BE2C (cell line): ENCODE results near the gene S1PR1.

Experiments
- DNase-seq: peaks from one replicate; pipeline ENCODE4 v3.0.0-alpha.2; 2020
- H3K27me3 ChIP-seq: fragments of 250-450 bp; sonication (Bioruptor Pico); 2 replicates; pipeline ENCODE4 v1.5.1; 2020; ENCODE audit warnings: mild to moderate bottlenecking
- H3K36me3 ChIP-seq: fragments of 250-450 bp; sonication (Bioruptor Pico); 2 replicates; pipeline ENCODE4 v1.5.1; 2020; ENCODE audit warnings: mild to moderate bottlenecking
- H3K4me1 ChIP-seq: fragments of 250-450 bp; sonication (Bioruptor Pico); 2 replicates; pipeline ENCODE4 v1.5.1; 2020
- H3K4me3 ChIP-seq: 2 replicates; pipeline ENCODE4 v1.5.1; 2011; ENCODE audit warnings: low read depth, low read length
- H3K9me3 ChIP-seq: fragments of 250-450 bp; sonication (Bioruptor Pico); 2 replicates; pipeline ENCODE4 v1.5.1; 2020
- CTCF ChIP-seq: IDR thresholded peaks from 2 replicates; pipeline ENCODE4 v1.5.1; 2012; ENCODE audit warnings: mild to moderate bottlenecking, low read depth, low read length

S1PR1 gene

GRCh38 chr1:101193733-101194169, 43.1 kb upstream of the S1PR1 start:
- no peaks in the 10 kb centered on the region for H3K9me3 ChIP-seq
- peaks cover 4% of the 10 kb centered on the region for H3K4me1 ChIP-seq
- H3K36me3 ChIP-seq = no peaks in the 10 kb centered on the region
- DNase-seq = no peak
- H3K27me3 ChIP-seq = no peaks in the 10 kb centered on the region
- no peak overlapping the region for H3K4me3 ChIP-seq
- no peak for TF ChIP-seq CTCF

DNA sequence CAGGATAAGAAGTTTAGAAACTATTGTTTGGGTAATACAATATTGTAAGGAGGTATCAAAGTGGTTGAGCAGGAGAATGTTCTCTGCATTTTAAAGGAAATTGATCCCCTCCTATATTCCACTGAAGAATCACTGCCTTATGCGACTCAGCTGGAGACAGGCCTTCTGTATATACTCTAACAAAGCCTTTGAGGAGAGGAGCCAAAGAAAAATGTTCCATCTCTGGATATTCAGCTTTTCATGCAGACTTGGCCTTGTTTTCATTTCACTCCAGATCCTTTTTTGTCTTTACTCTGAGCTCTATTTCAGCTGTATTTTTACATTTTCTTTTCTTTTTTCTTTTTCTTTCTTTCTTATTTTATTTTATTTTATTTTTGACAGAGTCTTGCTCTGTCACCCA, 42.1 kb upstream of the S1PR1 start:
- DNase-seq = no peak
- no peak overlapping the region for H3K4me3 ChIP-seq
- H3K36me3 ChIP-seq = no peaks in the 10 kb centered on the region
- H3K9me3 ChIP-seq = no peaks in the 10 kb centered on the region
- no peaks in the 10 kb centered on the region for H3K27me3 ChIP-seq
- no peak for TF ChIP-seq CTCF
- H3K4me1 ChIP-seq = peaks cover 4% of the 10 kb centered on the region

- no peak overlapping the region for H3K4me3 ChIP-seq
- no peaks in the 10 kb centered on the region for H3K27me3 ChIP-seq
- H3K9me3 ChIP-seq = no peaks in the 10 kb centered on the region
- DNase-seq = no peak
- no peaks in the 10 kb centered on the region for H3K4me1 ChIP-seq
- TF ChIP-seq CTCF = no peak
- no peaks in the 10 kb centered on the region for H3K36me3 ChIP-seq
Measured at GRCh38 chr1:101196668-101197067, 40.2 kb upstream of the S1PR1 start.

DNA sequence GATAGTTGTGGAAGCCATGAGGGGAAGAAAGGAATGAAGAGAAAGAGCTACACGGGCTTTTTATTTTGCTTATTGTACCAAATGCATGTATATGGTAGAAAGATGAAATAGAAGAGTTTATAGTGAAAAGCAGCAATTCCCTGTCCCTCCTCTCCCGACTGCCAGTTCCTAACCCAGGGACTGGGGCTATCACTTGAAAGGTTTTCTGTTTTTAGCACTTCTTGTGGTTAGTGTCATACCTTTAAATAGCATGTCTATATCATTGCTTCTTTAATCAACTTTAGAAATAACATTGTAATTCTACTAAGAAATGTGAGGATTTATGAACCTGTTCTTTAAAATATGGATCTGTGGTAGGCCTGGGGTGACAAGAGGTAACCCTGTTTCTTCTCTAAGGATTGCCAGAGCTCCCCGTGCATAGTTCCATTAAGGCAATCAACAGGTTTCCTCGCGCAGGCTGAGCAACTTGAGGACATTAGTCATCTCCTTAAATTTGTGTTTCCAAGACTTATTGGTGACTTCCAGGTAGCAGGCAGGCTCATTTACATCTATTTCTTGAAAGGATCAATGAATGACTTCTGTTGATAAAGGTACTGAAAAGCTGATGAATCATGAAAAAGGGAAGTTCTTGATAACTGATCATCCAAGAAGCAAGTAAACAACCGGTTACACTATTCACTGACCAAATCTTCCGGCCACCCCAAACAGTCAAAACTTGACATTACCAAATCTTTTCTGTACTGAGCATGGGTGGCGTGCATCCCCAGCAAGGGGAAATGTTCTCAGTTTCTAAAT, 37.8 kb upstream of the S1PR1 start:
- no peak for TF ChIP-seq CTCF
- no peak for DNase-seq
- Histone ChIP-seq H3K27me3 (no peaks in the 10 kb centered on the region), H3K36me3 (no peaks in the 10 kb centered on the region), H3K9me3 (no peaks in the 10 kb centered on the region), H3K4me3 (no peak overlapping the region), H3K4me1 (peaks cover 7% of the 10 kb centered on the region)

DNA sequence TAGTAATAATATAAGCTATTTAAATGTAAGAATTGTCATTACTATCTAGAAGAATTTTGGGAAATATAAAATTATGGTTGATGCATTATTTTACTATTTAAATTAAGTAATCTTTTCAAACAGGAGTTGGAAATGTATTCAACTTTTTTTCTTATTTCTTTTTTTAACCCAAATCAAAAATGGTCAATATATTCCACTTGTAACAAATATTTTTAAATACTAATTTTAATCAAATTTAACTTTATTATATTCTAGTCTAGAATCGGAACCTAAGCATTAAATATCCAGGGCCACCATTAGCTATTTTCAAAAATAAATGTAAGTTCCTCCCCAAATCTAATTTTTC, 37.2 kb upstream of the S1PR1 start:
- H3K36me3 ChIP-seq = no peaks in the 10 kb centered on the region
- H3K4me3 ChIP-seq = no peak overlapping the region
- DNase-seq = no peak
- TF ChIP-seq CTCF = no peak
- H3K4me1 ChIP-seq = peaks cover 10% of the 10 kb centered on the region
- H3K9me3 ChIP-seq = no peaks in the 10 kb centered on the region
- no peaks in the 10 kb centered on the region for H3K27me3 ChIP-seq

GRCh38 chr1:101200513-101200912, 36.3 kb upstream of the S1PR1 start:
- H3K9me3 ChIP-seq = no peaks in the 10 kb centered on the region
- H3K36me3 ChIP-seq = no peaks in the 10 kb centered on the region
- no peaks in the 10 kb centered on the region for H3K27me3 ChIP-seq
- peaks cover 11% of the 10 kb centered on the region for H3K4me1 ChIP-seq
- no peak overlapping the region for H3K4me3 ChIP-seq
- DNase-seq = no peak
- TF ChIP-seq CTCF = no peak
